T-helper 22 cell (primary cell): ENCODE measurements around the gene NPAT.
"Not testable (repeated sequence)": the region's sequence is repeated elsewhere in the genome, so short reads cannot be mapped to it uniquely, and the experiment has no call there.

Experiments
- DNase-seq: peaks from one replicate; pipeline ENCODE4 v3.0.0-alpha.2; 2020; ENCODE audit warnings: low read depth

NPAT gene

DNA sequence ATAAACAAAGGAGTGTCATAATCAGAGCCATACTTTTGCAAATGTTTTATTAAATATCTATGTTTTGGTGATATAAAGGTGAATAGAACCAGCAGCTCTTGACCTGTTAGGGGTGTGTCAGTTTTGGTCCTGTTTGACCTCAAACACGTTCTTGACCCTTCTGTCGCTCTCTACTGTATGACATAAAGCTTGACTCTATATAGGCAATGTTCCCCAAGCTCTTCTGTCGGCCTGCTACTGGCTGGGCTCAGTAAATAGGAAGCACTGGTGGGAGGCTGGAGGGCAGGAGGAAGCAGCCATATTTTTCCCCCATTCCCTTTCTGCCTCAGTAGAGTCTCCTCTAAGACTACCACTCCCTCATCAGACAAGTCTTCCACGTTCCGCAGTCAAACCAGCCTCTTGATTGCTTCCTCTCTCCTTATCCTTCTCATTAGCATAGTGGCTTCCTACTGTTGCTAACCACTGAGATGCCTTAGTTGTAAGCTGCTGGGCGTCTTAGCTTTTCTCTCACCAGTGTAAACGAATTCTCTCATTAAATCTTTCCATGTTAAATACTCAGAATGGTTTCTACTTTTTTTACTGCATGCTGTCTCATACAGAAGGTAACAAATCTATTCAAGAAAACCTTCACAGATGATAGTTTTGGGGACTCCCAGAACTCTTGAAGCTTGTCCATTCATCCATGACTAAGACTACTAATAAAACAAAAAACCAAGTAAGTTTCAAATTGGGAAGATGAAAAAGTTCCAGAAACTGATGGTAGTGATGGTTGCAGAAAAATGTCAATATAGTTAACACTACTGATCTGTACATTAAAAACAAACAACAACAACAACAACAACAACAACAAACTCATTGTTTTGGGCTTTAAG is 3.3 kb downstream of the NPAT start:
- DNase-seq = no peak

GRCh38 chr11:108218455-108218854 is 4.0 kb downstream of the NPAT start:
- no peak for DNase-seq

- no peak for DNase-seq
These were observed 5.5 kb downstream of the NPAT start for GRCh38 chr11:108216988-108217387.

DNA sequence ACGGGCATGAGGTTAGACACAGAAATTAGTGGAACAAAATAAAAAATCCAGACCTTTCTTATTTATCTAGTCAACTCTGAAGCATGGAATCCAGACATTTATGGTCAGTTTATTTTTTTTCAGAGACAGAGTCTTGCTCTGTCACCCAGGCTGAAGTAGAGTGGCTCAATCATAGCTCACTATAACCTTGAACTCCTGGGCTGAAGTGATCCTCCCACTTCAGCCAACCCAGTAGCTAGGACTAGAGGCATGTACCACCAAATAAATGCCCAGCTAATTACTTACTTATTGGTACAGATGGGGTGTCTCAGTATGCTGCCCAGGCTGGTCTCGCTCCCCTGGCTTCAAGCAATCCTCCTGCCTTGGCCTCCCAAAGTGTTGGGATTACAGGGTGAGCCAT is 8.7 kb downstream of the NPAT start:
- no peak for DNase-seq

- DNase-seq = no peak
These were observed 12.0 kb downstream of the NPAT start for GRCh38 chr11:108210441-108210840.

DNA sequence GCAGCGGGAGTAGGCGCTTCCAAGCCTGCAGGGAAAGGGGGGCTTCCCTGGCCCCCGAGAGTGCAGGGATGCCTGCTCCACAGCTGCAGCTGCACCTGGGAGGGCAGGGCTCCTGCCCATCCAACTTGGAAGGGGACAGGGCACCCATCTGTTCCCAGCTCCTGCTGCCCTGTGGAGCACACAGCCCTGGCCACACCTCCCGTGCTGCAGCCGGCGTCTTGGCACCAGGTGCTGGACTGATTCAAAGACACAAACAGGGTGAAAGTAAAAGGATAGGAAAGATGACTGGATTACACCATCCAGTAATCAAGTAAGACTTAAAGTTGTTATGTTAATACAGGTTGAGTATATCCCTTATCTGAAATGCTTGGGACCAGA is 14.8 kb downstream of the NPAT start:
- no peak for DNase-seq

DNA sequence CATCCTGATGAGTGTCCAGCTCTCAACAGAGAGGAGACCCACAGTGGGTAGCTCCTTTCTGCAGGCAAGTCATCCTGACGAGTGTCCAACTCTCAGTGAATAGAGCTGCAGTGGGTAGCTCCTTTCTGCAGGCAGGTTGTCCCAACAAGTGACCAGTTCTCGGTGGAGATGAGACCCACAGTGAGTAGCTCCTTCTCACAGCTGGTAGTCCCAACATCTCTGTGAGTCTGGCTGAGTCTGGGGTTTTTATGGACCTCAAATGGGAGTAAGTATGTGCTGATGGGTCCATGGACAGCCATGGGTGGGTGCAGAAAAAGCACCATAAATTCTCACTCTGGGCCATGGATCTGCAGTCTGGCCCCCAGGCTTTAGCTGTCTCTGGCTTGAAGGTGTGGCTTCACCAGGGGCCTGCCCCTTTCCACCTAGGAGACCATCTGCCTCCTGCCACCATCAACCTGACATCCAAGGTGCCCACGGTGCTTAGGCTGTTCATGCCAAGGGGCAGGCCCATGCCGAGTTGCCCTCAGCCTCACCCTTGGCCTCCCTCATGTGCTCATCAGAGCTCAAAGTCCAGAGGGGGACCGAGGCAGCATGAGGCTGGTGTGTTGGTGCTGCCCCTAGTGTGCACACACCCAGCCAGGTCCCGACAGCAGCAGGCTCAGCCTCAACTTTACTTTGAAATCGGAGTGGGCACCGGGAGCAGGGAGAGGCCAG is 15.3 kb downstream of the NPAT start:
- no peak for DNase-seq

GRCh38 chr11:108206171-108206570 is 16.3 kb downstream of the NPAT start:
- no peak for DNase-seq

GRCh38 chr11:108204929-108205499 is 17.4 kb downstream of the NPAT start:
- DNase-seq = no peak

DNA sequence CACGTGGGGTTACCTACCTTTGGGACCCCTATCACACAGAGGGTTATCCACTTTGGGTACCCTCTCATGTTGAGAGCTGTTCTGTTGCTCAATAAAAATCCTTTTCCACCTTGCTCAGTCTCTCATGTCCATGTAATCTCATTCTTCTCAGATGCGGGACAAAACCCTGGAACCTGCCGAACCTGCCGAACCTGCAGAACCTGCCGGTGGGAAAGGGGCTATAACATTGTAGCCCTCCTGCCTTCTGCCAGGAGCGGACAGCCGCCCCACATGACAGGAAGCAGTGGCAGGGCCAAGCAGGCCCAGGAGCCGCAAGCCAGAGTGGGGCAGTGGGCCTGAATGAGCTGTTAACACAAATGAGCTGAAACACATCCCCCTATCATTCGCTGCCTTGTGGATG is 18.1 kb downstream of the NPAT start:
- DNase-seq = no peak

- DNase-seq = no peak
These were observed 19.4 kb downstream of the NPAT start for GRCh38 chr11:108203075-108203474.

DNA sequence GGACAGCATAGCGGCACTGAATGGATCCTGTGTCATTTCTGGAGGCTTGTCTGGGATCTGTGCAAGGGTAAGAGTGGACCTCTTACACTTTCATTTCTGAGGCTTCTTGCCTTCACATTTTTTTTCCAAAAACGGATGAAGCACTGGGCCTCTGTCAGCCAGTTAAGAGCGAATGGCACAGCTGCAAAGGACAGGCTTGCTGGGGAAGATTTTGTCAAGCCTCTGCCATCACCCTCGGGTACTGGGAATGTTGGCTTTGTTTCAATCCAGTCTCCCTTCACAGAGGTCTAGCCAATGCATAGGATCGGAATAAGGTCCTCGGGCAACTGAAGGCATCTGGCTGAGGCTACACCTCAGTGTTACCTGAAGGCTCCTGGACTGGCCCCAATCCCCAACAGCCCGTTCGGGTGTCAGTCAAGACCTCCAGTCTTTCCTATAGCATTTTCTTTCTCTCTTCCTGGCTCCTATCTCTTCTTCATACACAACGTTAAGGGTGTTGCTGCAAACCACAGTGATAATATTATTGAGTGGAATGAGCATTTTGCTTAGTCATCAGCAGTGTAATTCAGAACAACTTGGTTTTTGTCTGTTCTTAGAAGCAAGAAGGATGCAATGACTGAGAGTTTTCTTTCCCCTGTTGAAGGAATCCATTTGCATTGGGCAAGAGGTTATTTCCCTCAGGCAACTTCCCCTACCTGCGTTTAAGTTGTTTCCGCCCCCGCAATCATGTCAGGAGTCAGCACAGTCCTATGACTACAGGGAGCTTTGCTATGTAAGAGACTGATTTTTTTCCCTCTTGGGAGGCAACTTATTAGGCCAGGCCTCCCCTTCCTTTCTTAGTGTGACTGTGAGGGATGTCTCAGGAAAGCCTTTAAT is 22.8 kb downstream of the NPAT start:
- DNase-seq = no peak

GRCh38 chr11:108198833-108199232 is 23.6 kb downstream of the NPAT start:
- no peak for DNase-seq

GRCh38 chr11:108197351-108197750 is 25.1 kb downstream of the NPAT start:
- DNase-seq = no peak

- no peak for DNase-seq
These were observed 25.5 kb downstream of the NPAT start for GRCh38 chr11:108196901-108197300.

DNA sequence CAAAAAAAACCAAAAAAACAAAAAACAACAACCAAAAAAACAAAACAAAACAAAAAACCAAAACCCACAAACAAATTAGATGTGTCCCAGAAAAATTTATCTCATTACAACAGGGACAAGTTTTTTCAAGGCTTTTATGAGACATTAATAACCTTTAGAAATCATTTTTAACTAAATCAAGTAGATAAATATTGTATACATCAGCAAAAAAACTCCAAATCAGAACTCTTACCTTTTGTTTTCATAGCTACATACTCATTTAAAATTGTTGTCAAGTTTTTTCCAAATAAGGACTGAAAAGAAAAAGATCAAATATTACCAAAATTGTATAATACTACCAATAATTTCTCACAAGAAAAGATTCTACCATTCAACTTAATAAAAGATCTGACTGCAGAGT is 28.7 kb downstream of the NPAT start:
- no peak for DNase-seq

DNA sequence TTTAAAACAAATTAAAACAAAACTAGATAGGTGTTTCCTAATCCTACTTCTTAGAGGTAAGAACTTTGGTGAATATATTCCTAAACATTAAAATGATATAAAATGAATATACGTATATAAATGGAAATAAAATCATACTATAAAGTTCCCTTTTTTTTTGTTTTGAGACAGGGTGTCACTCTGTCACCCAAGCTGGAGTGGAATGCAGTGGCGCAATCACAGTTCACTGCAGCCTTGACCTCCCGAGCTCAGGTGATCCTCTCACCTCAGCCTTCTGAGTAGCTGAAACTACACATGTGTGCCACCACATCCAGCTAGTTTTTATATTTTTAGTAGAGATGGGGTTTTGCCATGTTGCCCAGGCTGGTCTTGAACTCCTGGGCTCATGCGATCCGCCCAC is 44.9 kb downstream of the NPAT start:
- DNase-seq = no peak

DNA sequence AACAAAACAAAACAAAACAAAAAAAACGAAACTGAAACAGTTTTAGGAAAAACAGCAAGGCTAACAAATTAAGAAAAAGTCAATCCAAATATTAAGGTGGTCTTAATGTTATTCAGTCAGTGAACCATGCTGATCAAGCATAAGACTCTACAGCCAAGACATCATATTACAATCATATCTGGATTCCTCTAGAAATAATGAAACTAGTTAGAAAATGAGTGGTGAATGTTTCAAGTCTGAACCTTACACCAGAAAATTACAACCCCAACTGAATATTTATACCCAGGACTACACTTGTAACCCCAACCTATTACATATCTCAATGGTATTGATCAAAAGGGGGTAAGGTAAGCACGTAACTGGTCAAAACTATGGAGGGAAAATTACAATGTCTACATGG is 52.3 kb downstream of the NPAT start:
- DNase-seq = no peak

- no peak for DNase-seq
These were observed 54.8 kb downstream of the NPAT start for GRCh38 chr11:108167624-108168023.

DNA sequence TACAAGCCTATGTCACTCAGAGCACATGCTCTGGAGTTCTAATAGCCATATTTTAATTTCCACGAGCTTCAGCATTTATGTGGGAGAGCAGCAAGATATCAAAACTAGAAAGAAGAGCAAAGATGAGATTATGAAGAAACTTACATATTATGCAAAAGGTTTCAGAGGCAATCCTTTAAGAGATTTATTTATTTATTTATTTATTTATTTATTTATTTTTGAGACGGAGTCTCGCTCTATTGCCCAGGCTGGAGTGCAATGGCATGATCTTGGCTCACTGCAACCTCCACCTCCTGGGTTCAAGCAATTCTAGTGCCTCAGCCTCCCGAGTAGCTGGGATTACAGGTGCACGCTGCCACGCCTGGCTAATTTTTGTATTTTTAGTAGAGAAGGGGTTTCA is 59.6 kb downstream of the NPAT start:
- not testable (repeated sequence) for DNase-seq

DNA sequence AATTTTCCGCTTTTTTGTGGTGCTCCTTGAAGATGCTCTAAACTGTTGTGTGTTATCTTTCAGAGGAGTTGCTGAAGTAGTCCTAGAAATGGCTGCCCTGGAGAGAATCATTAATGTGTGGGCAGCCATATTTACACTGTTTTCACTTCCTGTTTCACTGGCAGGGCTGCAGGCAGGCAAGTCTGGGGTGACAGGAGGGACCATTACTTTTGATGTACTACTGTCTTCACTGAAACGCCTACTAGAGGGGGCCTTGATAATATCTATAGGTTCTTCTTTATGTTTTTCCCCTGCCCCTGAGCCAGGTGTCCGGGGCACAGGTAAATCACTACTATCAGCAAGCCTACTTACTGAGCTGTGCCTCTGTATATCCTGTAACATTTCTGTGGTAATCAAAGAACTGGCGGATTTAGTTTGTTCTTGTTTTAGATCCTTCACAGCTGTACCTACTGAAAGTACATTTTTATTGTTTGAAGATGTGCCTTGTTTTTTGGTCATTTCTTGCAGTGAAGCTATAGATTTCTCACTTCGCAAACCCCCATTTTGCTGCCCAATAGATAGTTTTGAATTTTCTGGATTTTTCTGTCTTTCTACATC is 61.4 kb downstream of the NPAT start:
- no peak for DNase-seq

- DNase-seq = no peak
These were observed 67.8 kb downstream of the NPAT start for GRCh38 chr11:108154591-108154990.
